GM21529 (cell line): ENCODE data around the gene TICRR.

Experiments
- ATAC-seq: cut with Tn5 transposase; IDR thresholded peaks from one replicate; pipeline ENCODE4 v1.9.1; 2021; ENCODE audit not compliant: unreplicated experiment

TICRR gene

GRCh38 chr15:89627256-89627970 is 52.1 kb downstream of the TICRR start:
- ATAC-seq = no peak

GRCh38 chr15:89628301-89628700 is 53.0 kb downstream of the TICRR start:
- ATAC-seq = no peak

GRCh38 chr15:89628806-89629715 is 53.8 kb downstream of the TICRR start:
- ATAC-seq = no peak

- ATAC-seq = no peak
Observed at GRCh38 chr15:89629829-89630228, 54.6 kb downstream of the TICRR start.

GRCh38 chr15:89630260-89630659 is 55.0 kb downstream of the TICRR start:
- ATAC-seq = no peak

- ATAC-seq = no peak
Observed at GRCh38 chr15:89630974-89631901, 56.0 kb downstream of the TICRR start.

GRCh38 chr15:89631902-89632264 is 56.6 kb downstream of the TICRR start:
- no peak for ATAC-seq

GRCh38 chr15:89632563-89633430 is 57.5 kb downstream of the TICRR start:
- no peak for ATAC-seq

- no peak for ATAC-seq
Observed at GRCh38 chr15:89633585-89633984, 58.3 kb downstream of the TICRR start.

- no peak for ATAC-seq
Observed at GRCh38 chr15:89640245-89640644, 65.0 kb downstream of the TICRR start.

- ATAC-seq = no peak
Observed at GRCh38 chr15:89641053-89641452, 65.8 kb downstream of the TICRR start.

- ATAC-seq = no peak
Observed at GRCh38 chr15:89642106-89642505, 66.8 kb downstream of the TICRR start.

- no peak for ATAC-seq
Observed at GRCh38 chr15:89645680-89646079, 70.4 kb downstream of the TICRR start.

GRCh38 chr15:89646416-89647141 is 71.3 kb downstream of the TICRR start:
- no peak for ATAC-seq

GRCh38 chr15:89647191-89647851 is 72.1 kb downstream of the TICRR start:
- no peak for ATAC-seq

- no peak for ATAC-seq
Observed at GRCh38 chr15:89648106-89649012, 73.1 kb downstream of the TICRR start.

- no peak for ATAC-seq
Observed at GRCh38 chr15:89649013-89649625, 73.8 kb downstream of the TICRR start.

GRCh38 chr15:89649716-89650115 is 74.4 kb downstream of the TICRR start:
- ATAC-seq = no peak
